SK-N-SH treated with all-trans-retinoic acid at 6 μM for 48 hours (cell line): Measurements from ENCODE around the gene GPR155.

ENCODE experiments used
- CSDC2 ChIP-seq: fragments of 250-450 bp; sonication (Bioruptor Pico); IDR thresholded peaks from 2 replicates; pipeline ENCODE4 v1.5.0; 2020; ENCODE audit warnings: mild to moderate bottlenecking, moderate library complexity
- CSRNP3 ChIP-seq: fragments of 250-450 bp; sonication (Bioruptor Pico); IDR thresholded peaks from 2 replicates; pipeline ENCODE4 v1.5.1; 2021; ENCODE audit warnings: mild to moderate bottlenecking, moderate library complexity
- PPARA ChIP-seq: fragments of 250-450 bp; sonication (Bioruptor Pico); IDR thresholded peaks from 2 replicates; pipeline ENCODE4 v1.5.0; 2020; ENCODE audit warnings: mild to moderate bottlenecking, borderline replicate concordance
- RARB ChIP-seq: fragments of 250-450 bp; sonication (Bioruptor Pico); IDR thresholded peaks from 2 replicates; pipeline ENCODE4 v1.8.0; 2021; ENCODE audit warnings: mild to moderate bottlenecking, moderate library complexity
- SNAI2 ChIP-seq: fragments of 250-450 bp; sonication (Bioruptor Pico); IDR thresholded peaks from 2 replicates; pipeline ENCODE4 v1.5.0; 2020; ENCODE audit warnings: mild to moderate bottlenecking, moderate library complexity
- TCF4 ChIP-seq: fragments of 250-450 bp; sonication (Bioruptor Pico); IDR thresholded peaks from 2 replicates; pipeline ENCODE4 v1.8.0; 2021; ENCODE audit warnings: mild to moderate bottlenecking, moderate library complexity, borderline replicate concordance
- TSHZ2 ChIP-seq: fragments of 250-450 bp; sonication (Bioruptor Pico); IDR thresholded peaks from 2 replicates; pipeline ENCODE4 v1.5.0; 2020; ENCODE audit warnings: mild to moderate bottlenecking, moderate library complexity
- ZFP3 ChIP-seq: fragments of 250-450 bp; sonication (Bioruptor Pico); IDR thresholded peaks from 2 replicates; pipeline ENCODE4 v1.5.0; 2020; ENCODE audit warnings: mild to moderate bottlenecking, moderate library complexity
- ZNF70 ChIP-seq: fragments of 450-650 bp; formaldehyde crosslinking; IDR thresholded peaks from 2 replicates; pipeline ENCODE4 v1.5.0; 2020; ENCODE audit warnings: mild to moderate bottlenecking, moderate library complexity
- ZNF8 ChIP-seq: fragments of 450-650 bp; formaldehyde crosslinking; IDR thresholded peaks from 2 replicates; pipeline ENCODE4 v1.5.0; 2020; ENCODE audit warnings: mild to moderate bottlenecking, moderate library complexity
- TF ChIP-seq, protein P1 (sequence below): fragments of 250-450 bp; sonication (Bioruptor Pico); IDR thresholded peaks from 2 replicates; pipeline ENCODE4 v1.8.0; 2021; ENCODE audit warnings: low read depth, mild to moderate bottlenecking, moderate library complexity, borderline replicate concordance
- TF ChIP-seq, protein P2 (sequence below): fragments of 250-450 bp; sonication (Bioruptor Pico); IDR thresholded peaks from 2 replicates; pipeline ENCODE4 v1.8.0; 2020; ENCODE audit warnings: mild to moderate bottlenecking, moderate library complexity, borderline replicate concordance

DNA sequence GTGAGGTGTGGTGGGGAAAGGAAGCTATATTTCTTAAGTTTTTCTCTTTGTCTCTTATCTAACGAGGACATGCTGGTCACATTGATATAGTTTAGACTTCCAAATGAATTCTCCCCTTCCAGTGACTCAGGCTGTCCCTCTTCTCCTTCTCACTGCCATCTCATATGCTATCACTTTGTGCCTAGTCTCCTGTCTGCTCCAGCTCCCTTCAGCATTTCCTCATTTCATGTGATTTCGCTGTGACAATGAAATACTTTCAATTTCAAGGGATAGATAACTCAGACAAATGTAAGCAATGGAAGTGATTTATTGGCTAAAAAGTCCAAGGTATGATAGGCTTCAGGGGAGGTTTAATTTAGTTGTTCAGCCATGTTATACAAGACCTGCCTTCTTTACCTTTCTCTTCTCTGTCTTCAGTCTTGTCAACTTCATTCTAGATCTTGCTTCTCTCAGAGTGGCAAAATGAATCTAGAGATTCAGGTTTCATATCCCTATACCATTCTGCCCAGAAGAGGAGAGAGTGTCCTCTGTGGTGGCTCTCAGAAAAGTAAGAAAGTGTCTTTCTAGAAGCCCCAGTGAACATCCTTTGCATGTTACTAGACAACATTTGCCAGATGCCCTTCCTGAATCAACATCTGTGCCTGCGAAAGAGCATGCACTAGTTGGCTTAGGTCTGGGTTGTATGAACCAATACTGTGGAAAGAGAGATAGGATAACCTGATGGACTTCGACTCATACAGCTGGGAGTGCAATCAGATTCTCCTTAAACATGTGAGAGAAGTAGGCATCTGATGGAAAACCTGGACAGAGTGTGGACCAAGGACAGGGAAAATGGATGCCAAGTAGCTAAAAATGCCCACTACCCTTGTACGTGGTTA is 29.9 kb upstream of the GPR155 start:
- TF ChIP-seq SNAI2 (CRISPR knock-in tag) (no peak), RARB (CRISPR knock-in tag) (no peak), ZFP3 (CRISPR knock-in tag) (no peak), TCF4 (CRISPR knock-in tag) (no peak), TSHZ2 (CRISPR knock-in tag) (no peak), ZNF70 (CRISPR knock-in tag) (no peak), CSRNP3 (CRISPR knock-in tag) (no peak), ZNF8 (CRISPR knock-in tag) (no peak), CSDC2 (CRISPR knock-in tag) (no peak), PPARA (CRISPR knock-in tag) (no peak)
- TF ChIP-seq, protein P1, sequence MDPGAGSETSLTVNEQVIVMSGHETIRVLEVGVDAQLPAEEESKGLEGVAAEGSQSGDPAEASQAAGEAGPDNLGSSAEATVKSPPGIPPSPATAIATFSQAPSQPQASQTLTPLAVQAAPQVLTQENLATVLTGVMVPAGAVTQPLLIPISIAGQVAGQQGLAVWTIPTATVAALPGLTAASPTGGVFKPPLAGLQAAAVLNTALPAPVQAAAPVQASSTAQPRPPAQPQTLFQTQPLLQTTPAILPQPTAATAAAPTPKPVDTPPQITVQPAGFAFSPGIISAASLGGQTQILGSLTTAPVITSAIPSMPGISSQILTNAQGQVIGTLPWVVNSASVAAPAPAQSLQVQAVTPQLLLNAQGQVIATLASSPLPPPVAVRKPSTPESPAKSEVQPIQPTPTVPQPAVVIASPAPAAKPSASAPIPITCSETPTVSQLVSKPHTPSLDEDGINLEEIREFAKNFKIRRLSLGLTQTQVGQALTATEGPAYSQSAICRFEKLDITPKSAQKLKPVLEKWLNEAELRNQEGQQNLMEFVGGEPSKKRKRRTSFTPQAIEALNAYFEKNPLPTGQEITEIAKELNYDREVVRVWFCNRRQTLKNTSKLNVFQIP (CRISPR knock-in tag) = no peak
- TF ChIP-seq, protein P2, sequence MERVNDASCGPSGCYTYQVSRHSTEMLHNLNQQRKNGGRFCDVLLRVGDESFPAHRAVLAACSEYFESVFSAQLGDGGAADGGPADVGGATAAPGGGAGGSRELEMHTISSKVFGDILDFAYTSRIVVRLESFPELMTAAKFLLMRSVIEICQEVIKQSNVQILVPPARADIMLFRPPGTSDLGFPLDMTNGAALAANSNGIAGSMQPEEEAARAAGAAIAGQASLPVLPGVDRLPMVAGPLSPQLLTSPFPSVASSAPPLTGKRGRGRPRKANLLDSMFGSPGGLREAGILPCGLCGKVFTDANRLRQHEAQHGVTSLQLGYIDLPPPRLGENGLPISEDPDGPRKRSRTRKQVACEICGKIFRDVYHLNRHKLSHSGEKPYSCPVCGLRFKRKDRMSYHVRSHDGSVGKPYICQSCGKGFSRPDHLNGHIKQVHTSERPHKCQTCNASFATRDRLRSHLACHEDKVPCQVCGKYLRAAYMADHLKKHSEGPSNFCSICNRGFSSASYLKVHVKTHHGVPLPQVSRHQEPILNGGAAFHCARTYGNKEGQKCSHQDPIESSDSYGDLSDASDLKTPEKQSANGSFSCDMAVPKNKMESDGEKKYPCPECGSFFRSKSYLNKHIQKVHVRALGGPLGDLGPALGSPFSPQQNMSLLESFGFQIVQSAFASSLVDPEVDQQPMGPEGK (CRISPR knock-in tag) = no peak
